GM19099 (cell line): ENCODE data around the gene SNTG2.

Source experiments
- POLR2A ChIP-seq: IDR thresholded peaks from 3 replicates; pipeline ENCODE4 v1.6.1; 2011; ENCODE audit warnings: low read depth; ENCODE audit not compliant: insufficient read length; ENCODE audit errors: extremely low read depth

Gene SNTG2

GRCh38 chr2:941871-942270 is 8.8 kb upstream of the SNTG2 start:
- TF ChIP-seq POLR2A, result no peak

- no peak for TF ChIP-seq POLR2A
These were observed 7.7 kb upstream of the SNTG2 start for GRCh38 chr2:942775-943460.

- no peak for TF ChIP-seq POLR2A
These were observed 7.2 kb upstream of the SNTG2 start for GRCh38 chr2:943461-943797.

GRCh38 chr2:943821-944220 is 6.8 kb upstream of the SNTG2 start:
- no peak for TF ChIP-seq POLR2A

GRCh38 chr2:944693-945092 is 6.0 kb upstream of the SNTG2 start:
- no peak for TF ChIP-seq POLR2A

- TF ChIP-seq POLR2A, result no peak
These were observed 5.5 kb upstream of the SNTG2 start for GRCh38 chr2:945104-945503.

GRCh38 chr2:946073-946948 is 4.3 kb upstream of the SNTG2 start:
- TF ChIP-seq POLR2A, result no peak

- no peak for TF ChIP-seq POLR2A
These were observed 1.1 kb upstream of the SNTG2 start for GRCh38 chr2:949384-950079.

- no peak for TF ChIP-seq POLR2A
These were observed 766 bp downstream of the SNTG2 start for GRCh38 chr2:951224-952006.

- TF ChIP-seq POLR2A, result no peak
These were observed 2.8 kb downstream of the SNTG2 start for GRCh38 chr2:953408-953807.

GRCh38 chr2:953975-954686 is 3.5 kb downstream of the SNTG2 start:
- no peak for TF ChIP-seq POLR2A

GRCh38 chr2:954687-955000 is 4.0 kb downstream of the SNTG2 start:
- no peak for TF ChIP-seq POLR2A

- TF ChIP-seq POLR2A, result no peak
These were observed 5.4 kb downstream of the SNTG2 start for GRCh38 chr2:955829-956731.

- TF ChIP-seq POLR2A, result no peak
These were observed 8.8 kb downstream of the SNTG2 start for GRCh38 chr2:959457-959856.
